Astrocyte of the spinal cord (primary cell): ENCODE measurements around the gene DNAJC3.

ENCODE experiments used
- DNase-seq: peaks from one replicate; pipeline ENCODE4 v3.0.0; 2011; ENCODE audit warnings: low read depth, low spot score
- H3K4me3 ChIP-seq: 2 replicates; pipeline ENCODE4 v1.5.1; 2011; ENCODE audit warnings: low read depth, mild to moderate bottlenecking, low read length, moderate library complexity
- in situ Hi-C: cut with HindIII; loops from 2 replicates; pipeline ENCODE4 v1.10.0; 2017; ENCODE audit warnings: low sequenced_read_pairs
- TF ChIP-seq, protein P1 (sequence below): IDR thresholded peaks from 2 replicates; pipeline ENCODE4 v1.5.1; 2012; ENCODE audit warnings: low read depth, mild to moderate bottlenecking, low read length, inconsistent platforms

DNAJC3 gene

DNA sequence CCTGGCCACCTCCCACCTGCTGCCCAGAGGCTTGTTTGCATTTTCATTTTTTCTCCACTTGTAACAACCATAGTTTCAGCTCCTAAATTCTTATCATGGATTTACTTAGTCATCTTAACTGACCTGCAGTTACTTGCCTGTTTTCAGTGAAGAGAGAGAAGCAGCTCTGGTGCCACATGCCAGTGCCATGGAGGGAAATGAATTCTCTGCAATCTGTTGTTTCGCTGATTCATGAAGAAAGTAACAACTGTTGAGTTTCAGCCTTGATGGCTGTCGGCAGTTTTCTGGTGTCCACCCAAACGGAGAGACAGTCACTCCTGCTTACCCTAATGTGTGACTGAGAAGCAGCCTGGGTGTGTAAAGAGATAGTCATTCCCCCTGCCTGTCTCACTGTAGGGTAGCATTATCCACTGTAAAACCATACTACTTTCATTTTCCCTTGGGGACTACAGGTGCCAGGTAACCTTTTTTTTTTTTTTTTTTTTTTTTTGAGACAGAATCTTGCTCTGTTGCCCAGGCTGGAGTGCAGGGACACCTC, 116.1 kb downstream of the DNAJC3 start:
- DNase-seq = no peak
- TF ChIP-seq, protein P1, sequence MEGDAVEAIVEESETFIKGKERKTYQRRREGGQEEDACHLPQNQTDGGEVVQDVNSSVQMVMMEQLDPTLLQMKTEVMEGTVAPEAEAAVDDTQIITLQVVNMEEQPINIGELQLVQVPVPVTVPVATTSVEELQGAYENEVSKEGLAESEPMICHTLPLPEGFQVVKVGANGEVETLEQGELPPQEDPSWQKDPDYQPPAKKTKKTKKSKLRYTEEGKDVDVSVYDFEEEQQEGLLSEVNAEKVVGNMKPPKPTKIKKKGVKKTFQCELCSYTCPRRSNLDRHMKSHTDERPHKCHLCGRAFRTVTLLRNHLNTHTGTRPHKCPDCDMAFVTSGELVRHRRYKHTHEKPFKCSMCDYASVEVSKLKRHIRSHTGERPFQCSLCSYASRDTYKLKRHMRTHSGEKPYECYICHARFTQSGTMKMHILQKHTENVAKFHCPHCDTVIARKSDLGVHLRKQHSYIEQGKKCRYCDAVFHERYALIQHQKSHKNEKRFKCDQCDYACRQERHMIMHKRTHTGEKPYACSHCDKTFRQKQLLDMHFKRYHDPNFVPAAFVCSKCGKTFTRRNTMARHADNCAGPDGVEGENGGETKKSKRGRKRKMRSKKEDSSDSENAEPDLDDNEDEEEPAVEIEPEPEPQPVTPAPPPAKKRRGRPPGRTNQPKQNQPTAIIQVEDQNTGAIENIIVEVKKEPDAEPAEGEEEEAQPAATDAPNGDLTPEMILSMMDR = no peak
- in situ Hi-C loops = no loop called here
- no peak overlapping the region for H3K4me3 ChIP-seq

DNA sequence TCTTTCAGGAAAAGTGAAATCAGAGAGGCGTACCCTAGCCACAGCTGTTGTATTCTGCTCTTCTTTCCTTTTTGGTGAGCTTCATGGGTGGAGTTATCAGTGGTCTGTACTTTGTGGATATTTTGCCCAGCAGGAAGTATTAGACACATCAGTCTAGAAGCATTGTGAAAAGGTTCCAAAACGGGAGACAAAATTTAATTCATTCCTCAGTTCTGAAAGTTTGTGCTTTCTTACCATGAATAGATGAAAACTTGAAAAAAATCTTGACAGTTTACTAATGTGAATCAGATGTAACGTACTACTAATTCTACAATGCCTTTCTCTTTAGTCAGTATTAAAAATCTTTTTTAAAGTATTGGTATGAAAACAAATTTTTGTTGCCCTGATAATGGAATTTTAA, 116.8 kb downstream of the DNAJC3 start:
- in situ Hi-C loops = no loop called here
- TF ChIP-seq, protein P1 = no peak
- DNase-seq = no peak
- H3K4me3 ChIP-seq = no peak overlapping the region

DNA sequence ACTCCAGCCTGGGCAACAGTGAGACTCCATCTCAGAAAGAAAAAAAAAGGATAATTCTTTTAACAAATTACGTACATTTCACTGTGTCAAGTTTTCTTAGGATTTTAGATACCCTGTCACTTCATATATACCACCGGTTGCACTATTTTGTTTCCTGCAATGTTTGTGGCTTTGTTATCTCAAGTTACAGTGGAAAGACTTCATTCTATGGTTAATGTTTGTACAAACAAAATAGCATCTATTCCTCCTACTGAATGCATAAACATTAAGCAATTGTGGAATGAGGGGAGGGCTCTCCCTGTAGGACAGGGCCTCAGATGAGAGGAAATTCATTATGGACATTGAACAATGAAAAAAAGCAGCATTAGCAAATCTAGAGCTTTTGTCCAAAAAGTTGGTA, 120.1 kb downstream of the DNAJC3 start:
- in situ Hi-C loops = no loop called here
- TF ChIP-seq, protein P1 = no peak
- no peak overlapping the region for H3K4me3 ChIP-seq
- no peak for DNase-seq

GRCh38 chr13:95800436-95800835, 123.5 kb downstream of the DNAJC3 start:
- no peak overlapping the region for H3K4me3 ChIP-seq
- in situ Hi-C loops = no loop called here
- TF ChIP-seq, protein P1 = no peak
- no peak for DNase-seq

- in situ Hi-C loops = no loop called here
- TF ChIP-seq, protein P1 = no peak
- no peak for DNase-seq
- H3K4me3 ChIP-seq = no peak overlapping the region
Measured at GRCh38 chr13:95801825-95802224, 124.9 kb downstream of the DNAJC3 start.

GRCh38 chr13:95805921-95806320, 129.0 kb downstream of the DNAJC3 start:
- in situ Hi-C loops = no loop called here
- no peak for DNase-seq

More at GRCh38 chr13:95805921-95806320, 129.0 kb downstream of the DNAJC3 start:
- H3K4me3 ChIP-seq = no peak overlapping the region
- TF ChIP-seq, protein P1 = no peak
